Hematopoietic multipotent progenitor cell (in vitro differentiated cells): ENCODE data around the gene CALML6. TPM values are rescaled to one million over a fixed set of nuclear protein-coding genes. Genes with fewer than 3 reads are reported as not detected.
"Not testable (repeated sequence)": the region's sequence is repeated elsewhere in the genome, so short reads cannot be mapped to it uniquely, and the experiment has no call there.

Experiments used
- DNase-seq, 3 donors: peaks; one replicate each; pipeline ENCODE4 v3.0.0-alpha.2; 2011 to 2015; ENCODE audit warnings: low read depth in 2 of 3, low spot score in 2 of 3
- total RNA-seq: library from RNA; depleted of rRNA; stranded (reverse); fragments of >200 nt; gene quantifications from one replicate; pipeline ENCODE4 v1.2.3, GENCODE V29; 2012

Gene CALML6
- total RNA-seq, 1 donor = 0.27 TPM

DNA sequence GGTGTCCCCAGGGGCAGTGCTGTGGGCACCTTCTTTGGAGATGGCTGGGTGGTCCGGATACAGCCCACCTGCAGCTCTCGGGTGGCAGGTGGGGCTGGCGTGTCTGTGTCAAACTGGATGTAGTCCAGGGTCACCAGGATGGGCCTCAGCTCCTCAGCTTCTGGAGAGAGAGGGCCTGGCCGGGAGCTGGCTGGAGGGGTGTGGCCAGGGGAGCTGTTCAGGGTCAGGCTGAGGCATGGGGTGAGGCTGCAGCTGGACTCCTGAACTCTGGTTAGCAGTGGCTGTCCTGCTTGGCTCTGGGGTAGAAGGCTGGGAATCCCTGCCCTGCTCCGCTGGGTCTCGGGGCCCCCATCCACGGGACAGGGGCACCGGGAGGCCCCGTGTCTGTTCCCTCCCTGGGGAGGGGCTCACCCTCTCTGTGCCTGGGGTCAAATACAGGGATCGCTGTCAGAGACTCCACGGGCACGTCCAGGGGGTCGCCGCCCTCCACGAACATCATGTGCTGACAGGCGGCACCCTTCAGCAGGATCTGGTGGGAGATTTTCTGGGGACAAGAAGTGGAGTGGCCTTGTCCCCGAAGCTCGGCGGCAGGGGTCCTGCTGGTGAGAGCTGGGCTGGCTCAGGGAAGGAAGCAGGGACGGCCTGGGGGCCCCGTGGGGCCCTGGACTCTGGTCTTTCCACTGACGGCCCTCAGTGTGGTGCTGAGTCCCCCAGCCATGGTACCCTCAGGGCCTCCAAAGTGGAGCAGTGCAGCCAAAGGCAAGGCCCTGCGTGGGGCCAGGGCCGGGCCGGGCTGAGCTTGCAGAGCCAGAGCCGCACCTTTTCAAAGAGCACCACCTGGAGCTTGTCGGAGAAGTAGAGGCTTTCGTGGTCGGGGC, 8.1 kb downstream of the CALML6 start:
- no peak for DNase-seq

DNA sequence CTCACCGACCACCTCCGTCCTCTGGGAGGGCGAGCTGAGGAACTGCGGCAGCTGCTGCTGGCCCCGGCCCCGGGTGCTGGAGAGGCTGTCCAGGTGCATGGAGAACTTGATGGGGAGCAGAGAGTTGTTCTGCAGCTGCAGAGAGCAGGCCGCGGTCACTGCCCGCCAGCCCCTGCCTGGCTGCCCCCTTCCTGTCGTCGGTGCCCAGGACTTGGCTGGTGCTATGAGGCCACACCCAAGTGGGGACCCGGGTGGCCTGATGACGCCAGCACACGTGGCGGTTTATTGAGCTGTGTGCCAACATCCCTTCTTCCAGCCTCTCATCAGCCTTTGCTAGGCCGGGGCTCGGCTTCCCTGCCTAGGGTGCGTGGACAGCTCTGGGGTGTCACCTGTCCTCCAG, 9.3 kb downstream of the CALML6 start:
- DNase-seq = no peak

DNA sequence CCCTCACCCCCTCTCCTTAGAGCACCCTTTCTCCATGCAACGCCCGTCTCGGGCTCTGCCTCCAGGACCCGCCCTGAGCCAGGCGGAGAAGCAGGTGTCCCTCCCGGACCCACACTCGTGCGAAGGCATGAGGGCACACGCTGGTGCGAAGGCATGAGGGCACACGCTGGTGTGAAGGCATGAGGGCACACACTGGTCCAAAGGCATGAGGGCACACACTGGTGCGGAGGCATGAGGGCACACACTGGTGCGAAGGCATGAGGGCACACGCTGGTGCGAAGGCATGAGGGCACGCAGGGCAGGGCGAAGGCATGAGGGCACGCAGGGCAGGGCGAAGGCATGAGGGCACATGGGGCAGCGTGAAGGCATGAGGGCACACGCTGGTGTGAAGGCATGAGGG, 9.8 kb downstream of the CALML6 start:
- no peak for DNase-seq

DNA sequence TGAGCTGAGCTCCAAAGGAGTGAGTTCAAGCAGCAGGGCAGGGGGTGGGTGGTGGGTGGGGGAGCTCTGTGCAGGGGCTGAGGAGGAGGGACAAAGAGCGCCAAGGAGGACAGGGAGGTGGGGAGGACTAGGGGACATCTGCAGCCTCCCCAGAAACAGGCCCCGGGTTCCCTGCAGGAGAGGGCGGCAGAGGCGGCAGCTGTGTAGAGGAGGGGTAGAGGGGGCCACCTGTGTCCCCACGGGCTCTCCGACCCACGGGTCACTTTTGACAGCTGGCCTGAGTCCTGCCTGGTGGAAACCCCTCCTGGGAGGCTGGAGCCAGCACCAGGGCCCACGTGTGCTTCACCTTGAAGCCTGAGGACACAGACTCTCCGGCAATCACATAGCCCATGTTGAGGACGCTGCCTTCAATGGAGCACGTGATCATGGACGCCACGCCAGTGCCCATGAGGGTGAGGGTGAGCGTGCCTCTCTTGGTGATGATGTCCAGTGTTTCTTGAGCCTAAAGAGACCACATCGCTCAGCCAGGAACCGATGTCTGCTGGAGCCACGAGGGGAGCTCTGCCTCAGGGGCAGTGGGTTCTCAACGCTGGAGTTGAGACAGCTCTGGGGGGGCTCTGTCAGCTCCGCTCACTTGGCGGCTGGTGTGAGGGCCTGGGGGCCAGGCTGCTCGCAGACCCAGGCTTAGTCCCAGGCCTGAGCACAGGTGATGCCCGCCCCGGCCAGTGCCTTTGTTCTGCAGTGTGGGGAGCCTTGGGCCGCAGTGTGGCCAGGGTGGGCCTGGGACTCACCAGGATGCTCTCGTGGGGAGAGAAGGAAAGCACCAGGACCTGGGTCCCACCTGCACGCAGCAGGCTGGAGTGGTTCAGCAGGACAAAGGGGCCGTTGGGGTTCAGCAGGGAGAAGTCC, 10.6 kb downstream of the CALML6 start:
- no peak for DNase-seq

DNA sequence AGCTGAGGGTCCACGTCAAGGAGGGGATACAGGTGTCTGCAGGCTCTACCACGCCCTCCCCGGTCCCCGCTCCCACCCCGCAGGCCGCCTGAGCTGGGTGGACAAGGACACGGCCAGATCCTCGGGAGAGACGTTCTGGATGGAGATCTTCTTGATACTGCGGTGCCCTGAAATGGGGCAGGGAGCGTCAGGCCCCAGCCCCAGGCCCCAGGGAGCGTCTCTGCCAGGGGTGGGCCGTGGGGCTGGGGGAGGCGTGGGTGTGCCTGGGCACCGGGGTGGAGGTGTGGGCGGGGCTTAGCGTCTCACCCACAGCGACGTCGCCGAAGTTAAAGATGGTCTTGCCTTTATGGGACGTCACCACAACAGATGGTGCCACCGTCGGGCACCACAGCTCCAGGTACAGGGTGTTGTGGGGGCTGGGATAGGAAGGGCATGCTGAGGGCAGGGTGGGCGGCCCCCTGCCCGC, 11.3 kb downstream of the CALML6 start:
- DNase-seq = no peak

DNA sequence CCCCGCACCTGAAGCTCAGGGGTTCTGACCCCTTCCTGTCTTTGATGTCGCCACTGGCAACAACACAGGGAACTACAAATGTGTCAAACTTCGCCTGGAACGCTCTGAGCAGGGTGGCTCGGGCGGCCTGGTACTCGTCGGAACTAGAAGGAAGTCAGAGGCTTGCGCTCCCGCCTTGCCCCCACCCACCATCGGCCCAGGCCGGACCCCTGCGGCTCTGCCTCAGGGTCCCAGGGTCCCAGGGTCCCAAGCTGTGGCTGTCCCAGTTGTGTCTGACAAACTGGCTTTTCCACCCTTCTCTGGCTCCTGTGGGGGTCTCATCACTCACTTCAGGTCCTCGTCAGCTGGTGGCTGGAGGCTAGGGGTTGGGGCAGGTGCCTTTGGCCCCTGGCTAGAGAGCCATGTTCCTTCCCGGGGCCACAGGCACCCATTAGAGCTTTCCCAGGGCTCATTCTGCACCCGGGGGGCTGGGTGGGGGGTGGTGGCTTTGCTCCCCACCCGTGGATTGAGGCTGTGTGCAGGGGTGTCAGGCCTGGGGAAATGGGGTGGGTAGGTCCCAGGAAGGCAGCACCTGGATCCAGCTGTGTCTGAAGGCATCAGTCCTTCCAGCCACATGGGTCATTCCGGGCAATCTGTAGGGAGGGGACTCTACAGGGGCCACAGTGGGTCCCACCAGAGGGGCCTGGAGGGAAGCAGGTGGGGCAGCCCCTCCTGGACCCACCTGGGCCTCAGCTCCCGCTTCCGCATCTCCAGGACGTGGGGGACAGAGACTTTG, 12.0 kb downstream of the CALML6 start:
- no peak for DNase-seq

DNA sequence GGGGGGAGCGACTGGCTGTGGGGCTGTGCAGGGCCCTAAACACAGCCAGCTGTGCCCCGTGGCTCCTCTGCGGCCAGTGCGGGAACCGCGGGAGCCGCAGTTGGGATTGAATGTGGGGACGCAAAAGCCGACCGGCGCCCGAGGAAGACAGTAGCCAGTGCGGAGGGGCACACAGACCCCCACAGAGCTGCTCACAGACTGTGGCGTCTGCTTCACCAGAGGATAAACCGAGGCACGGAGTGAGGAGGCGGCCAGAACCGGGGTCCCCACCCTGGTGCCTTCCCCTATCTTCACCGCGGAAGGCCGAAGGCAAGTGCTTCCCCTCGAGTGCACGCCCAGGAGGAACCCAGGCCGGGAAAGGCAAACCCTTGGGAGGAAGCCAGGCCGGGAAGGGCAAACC, 12.7 kb downstream of the CALML6 start:
- no peak for DNase-seq

DNA sequence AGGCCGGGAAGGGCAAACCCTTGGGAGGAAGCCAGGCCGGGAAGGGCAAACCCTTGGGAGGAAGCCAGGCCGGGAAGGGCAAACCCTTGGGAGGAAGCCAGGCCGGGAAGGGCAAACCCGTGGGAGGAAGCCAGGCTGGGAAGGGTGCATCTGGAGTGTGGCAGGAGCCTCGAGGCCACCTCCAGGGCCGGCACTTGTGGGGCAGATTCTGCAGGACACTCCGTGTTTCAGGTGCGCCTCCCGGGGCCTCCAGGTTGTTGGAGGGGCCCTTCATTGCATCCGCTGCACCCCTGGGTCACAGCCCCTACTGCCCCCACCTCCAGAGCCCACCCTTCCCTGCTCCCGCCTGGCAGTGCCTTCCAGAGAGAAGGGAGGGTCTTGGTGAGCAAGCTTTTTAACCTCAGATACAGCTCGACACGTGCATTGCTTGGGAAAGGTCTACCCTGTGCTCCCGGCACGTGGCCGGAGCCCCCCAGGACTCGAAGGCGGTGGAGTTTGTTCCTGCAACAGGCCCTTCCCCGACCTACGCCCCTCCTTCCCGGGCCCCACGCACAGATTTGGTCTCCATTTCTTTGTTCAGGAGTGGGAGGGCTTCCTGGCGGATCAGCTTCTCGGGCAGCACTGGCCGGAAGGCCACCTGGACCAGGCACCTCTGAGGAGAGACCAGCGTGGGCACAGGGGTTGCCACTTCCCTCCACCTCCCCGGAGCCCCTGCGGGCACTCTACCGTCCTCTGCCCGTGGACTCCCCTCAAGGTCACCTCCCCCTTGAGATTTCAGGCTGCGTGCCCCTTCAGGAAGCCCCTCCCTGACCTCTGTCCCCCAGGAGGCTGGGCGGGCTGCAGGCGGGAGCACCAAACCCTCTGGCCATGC, 13.4 kb downstream of the CALML6 start:
- DNase-seq = no peak

DNA sequence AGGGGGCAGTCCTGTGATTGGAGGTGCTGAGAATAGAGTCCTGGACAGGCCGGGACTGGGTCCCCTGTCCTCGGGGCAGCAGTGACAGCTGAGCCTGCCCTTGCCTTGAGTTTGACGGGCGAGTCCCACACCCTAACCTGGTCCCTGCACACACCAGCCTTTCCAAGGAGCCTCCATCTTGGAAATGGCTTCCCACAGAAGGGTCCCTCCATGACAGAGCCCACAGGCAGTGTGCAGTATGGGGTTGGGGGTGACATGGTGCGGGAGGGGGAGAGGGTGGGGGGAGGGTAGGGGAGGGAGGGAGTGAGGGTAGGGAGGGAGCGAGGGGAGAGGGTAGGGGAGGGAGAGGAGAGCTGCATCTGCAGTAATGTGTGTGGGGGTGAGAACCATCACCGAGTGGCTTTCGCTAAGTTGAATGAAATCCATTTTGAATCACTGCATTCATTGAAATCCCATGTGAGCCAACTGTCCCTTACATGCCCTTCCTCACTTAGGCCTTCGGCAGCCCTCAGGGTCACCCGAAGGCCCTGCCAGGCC, 14.1 kb downstream of the CALML6 start:
- DNase-seq = no peak

DNA sequence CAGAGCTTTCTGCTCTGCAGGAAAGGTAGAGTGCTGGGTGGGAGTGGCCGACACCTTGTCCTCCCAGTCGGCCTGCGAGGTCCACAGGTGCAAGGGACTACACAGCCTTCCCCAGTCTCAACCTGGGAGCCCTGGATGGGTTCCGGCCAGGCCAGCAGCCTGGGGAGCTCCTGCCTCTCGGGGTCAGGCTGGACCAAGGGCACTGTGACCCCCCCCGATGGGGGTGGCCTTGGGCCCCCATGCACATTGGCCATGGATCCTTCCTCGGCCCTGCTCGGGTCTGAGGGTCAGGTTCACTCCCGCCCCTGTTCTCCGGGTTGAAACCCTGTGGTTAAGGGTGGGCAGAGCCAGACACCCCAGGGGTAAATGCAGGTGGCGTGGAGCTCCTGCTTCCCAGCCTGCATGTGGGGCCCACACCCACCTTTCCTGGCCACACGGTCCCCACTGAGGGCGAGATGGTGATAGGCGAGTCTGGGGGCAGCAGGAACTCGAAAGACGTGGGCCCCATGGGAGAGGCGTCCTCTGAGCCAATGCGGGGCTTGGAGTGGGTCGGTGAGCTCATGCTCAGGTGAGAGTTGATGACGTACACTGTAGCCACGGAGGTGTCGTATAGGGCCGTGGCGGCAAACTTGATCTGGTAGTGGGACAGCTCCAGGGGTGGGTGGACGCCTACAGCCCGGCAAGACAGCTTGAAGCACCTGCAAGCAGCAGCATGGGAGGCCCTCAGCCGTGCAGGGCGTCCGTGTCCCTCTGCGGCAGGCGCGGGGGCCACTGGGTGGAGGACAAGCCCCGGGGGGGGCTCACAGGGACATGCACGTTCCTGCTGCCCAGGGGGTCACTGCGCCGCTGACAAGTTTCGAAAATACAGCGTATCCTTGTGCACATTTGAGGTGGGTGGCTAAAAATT, 14.8 kb downstream of the CALML6 start:
- no peak for DNase-seq

DNA sequence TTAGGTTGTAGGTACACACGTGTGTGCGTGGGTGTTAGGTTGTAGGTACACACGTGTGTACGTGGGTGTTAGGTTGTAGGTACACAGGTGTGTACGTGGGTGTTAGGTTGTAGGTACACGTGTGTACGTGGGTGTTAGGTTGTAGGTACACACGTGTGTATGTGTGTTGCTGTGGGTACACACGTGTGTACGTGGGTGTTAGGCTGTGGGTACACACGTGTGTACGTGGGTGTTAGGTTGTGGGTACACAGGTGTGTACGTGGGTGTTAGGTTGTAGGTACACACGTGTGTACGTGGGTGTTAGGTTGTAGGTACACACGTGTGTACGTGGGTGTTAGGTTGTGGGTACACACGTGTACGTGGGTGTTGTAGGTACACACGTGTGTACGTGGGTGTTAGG, 19.8 kb downstream of the CALML6 start:
- DNase-seq = not testable (repeated sequence)

DNA sequence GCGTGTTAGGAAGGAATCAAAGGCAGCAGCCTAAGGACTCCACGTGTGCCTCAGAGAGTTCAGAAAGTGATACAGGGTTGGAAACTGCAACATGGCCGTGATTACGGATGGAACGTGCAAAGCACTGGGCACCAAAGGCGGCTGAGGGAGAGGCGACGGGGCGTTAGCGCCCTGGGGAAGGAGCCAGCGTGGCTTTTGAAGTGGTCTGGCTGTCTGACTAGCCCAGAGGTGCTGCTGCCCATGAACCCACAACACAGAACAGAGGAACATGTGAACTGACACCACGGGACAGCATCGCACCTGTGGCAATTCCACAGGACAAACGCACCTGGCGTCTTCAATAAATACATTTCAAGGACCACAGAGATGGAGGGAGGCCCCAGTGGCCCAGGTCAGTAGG, 22.0 kb downstream of the CALML6 start:
- no peak for DNase-seq

DNA sequence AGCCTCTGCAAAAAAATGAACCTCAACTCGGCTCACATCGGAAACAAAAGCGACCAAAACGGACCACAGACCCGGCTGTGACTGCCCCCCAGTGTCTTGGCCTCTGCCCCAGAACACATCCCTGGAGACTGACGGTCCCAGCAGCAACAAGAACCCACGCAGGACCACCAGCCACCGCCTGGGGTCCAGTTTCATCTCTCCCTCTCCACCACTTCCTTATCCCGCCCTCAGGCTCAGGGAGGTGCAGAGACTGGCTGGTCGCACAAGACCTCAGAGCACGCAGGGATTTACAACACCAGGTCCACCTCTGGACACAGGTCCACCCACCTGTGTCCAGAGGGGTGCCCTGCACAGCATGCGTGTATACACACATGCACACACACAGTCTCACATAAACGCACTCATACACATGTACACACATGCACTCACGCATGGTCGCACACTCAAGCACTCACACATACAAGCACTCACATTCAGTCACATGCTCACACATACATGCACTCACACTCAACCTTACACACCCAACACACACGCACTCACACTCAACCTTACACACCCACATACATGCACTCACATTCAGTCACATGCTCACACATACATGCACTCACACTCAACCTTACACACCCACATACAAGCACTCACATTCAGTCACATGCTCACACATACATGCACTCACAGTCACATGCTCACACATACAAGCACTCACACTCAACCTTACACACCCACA, 22.7 kb downstream of the CALML6 start:
- no peak for DNase-seq

DNA sequence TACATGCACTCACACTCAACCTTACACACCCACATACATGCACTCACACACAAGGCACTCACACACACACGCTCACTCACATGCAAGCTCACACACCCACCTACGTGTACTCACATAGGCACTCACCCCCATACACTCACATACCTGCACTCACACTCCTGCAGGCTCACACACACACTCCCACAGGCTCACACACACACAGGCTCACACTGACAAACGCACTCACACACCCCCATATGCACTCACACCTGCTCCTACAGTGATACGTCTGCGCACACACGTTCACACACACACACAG, 23.2 kb downstream of the CALML6 start:
- no peak for DNase-seq

DNA sequence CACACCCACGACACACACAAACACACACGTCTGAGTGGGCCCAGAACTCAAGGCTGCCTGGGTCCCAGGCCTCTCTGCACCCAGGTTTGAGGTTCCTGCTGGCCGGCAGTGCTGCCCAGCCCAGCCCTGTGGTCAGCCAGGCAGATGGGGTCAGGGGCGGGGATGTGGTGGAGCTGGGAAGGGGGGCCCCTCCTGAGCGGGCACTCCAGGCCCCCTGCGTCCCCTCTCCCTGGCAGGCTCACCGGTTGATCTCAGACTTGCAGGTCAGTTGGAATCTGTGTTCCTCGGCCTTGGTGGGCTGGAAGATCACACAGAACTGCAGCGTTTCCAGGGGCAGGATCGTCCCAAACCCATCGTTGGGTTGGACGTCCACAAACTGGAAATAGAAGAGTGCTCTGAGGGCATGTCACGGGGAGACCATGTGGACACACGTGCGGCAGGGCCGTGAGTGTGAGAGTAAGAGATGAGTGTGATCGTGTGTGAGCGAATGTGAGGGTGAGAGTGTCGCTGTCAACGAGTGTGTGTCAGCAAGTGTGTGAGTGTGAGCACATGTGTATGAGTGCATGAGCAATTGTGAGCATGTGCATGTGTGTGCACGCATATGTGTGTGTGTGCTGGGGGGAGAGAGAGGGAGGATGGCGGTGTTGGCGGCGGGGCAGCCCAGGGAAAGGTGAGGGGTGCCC, 23.7 kb downstream of the CALML6 start:
- DNase-seq = no peak

DNA sequence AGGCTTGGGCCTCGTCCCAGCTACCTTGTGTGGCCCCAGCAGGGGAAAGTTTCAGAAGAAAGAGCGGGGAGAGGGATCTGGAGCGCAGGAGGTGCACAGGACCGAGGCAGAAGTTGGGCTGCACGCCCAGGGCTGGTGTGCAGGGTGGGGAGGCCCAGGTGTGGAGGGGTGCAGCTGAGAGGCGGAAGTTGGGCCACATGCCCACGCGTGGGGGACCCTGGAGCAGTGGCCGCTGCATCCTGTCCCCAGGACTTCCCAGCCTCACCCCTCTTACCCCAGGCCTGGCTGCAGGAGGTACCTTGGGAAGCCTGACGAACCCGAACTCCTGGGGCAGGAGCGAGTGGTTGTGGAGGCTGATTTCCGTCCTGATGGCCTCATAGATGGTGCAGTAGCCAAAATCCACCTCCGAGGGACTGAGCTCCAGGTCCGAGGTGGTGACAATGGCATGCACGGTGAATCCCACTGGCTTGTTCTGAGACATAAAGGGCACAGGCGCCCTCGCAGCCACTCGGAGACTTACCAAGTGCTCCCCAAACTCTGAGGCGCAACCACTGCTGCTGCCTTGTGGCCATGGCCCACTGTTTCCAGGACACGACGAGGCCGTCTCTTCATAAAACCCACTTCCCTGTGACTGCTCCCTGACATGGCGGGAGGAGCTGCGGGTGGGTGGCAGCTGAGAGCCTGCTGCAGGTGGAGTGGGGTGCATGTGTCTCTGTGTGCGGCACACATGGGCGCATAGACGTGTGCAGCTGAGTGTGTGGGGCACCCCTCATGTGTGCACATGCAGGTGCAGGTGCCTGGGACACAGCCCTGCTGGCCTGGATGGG, 24.4 kb downstream of the CALML6 start:
- no peak for DNase-seq

DNA sequence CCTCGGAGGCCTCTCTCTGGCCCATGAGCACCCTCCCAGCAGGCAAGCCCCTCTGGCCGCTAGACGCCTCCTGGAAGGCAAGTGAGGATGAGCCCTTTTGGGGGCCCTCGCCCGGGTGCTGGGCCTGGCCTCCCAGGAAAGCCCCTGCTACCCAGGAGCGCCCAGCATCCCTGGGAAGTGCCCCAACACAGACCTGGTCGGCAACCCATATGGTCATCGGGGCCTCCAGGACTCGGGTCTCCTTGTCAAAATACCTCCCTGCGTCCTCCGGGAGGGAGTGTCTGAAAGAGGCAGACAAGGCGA, 25.0 kb downstream of the CALML6 start:
- no peak for DNase-seq
